SK-N-MC (cell line): ENCODE results near the gene MTHFR.

Experiments
- DNase-seq: peaks from one replicate; pipeline ENCODE4 v3.0.0-alpha.2; 2011; ENCODE audit warnings: low read depth, low spot score
- H3K27ac ChIP-seq: fragments of 200-600 bp; sonication (generic); 2 replicates; pipeline ENCODE4 v1.5.1; 2016; ENCODE audit warnings: mixed run types
- H3K36me3 ChIP-seq: fragments of 200-600 bp; sonication (generic); 2 replicates; pipeline ENCODE4 v1.6.1; 2017; ENCODE audit warnings: antibody characterized with exemption, low read length, mixed read lengths; ENCODE audit not compliant: insufficient read depth
- H3K4me3 ChIP-seq: fragments of 200-600 bp; sonication (generic); 2 replicates; pipeline ENCODE4 v1.5.1; 2016
- H3K9ac ChIP-seq: fragments of 200-600 bp; sonication (generic); 2 replicates; pipeline ENCODE4 v1.8.0; 2017; ENCODE audit warnings: mixed run types, mixed read lengths; ENCODE audit not compliant: insufficient read length
- H3K9me3 ChIP-seq: fragments of 200-600 bp; sonication (generic); 2 replicates; pipeline ENCODE4 v1.6.1; 2017; ENCODE audit warnings: low read depth, mild to moderate bottlenecking, antibody characterized with exemption, low read length, moderate library complexity, mixed read lengths
- EZH2 ChIP-seq: fragments of 200-600 bp; sonication (generic); IDR thresholded peaks from one replicate; pipeline ENCODE4 v1.6.1; 2017; ENCODE audit warnings: antibody characterized with exemption
- FOXP2 ChIP-seq: optimal IDR thresholded peaks from 2 replicates; pipeline ENCODE3; 2011; ENCODE audit warnings: mild to moderate bottlenecking, moderate library complexity; ENCODE audit not compliant: insufficient read depth; ENCODE audit errors: extremely low read length, control extremely low read depth
- POLR2AphosphoS5 ChIP-seq: IDR thresholded peaks from 2 replicates; pipeline ENCODE4 v1.6.1; 2012; ENCODE audit warnings: mild to moderate bottlenecking, low read depth, low read length, borderline replicate concordance

The MTHFR gene

DNA sequence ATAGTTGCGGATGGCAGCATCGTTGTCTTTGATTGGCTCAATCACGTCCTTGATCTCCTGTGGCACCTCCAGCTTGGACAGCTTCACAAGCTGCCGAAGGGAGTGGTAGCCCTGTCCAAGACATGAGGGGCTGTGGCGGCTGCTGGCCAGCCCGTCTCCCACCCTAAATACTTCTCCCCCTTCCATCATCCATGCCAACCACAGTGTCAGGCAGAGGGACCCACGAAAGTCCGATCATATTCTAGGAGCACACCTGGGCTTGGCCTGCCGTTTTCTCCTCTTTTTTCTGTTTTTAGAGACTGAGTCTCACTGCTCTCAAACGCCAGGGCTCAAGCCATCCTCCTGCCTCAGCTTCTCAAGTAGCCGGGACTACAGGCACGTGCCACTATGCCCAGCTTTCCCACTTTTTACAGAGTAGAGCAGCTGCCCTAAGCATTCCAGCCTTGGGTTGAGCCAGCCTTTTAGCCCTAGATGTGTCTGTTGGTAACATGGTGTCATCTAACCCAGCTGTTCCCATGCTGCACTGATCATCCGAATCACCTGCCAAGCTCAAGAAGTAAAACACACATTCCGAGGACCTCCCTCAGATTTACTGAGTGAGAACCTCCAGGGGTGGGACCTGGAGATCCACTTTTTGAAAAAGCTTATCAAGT, 10.4 kb downstream of the MTHFR start:
- TF ChIP-seq EZH2: no peak
- no peak for TF ChIP-seq POLR2AphosphoS5
- no peak for TF ChIP-seq FOXP2
- Histone ChIP-seq H3K9ac (no peak overlapping the region), H3K4me3 (no peak overlapping the region), H3K9me3 (no peaks in the 10 kb centered on the region), H3K36me3 (no peaks in the 10 kb centered on the region), H3K27ac (no peak overlapping the region)
- no peak for DNase-seq

DNA sequence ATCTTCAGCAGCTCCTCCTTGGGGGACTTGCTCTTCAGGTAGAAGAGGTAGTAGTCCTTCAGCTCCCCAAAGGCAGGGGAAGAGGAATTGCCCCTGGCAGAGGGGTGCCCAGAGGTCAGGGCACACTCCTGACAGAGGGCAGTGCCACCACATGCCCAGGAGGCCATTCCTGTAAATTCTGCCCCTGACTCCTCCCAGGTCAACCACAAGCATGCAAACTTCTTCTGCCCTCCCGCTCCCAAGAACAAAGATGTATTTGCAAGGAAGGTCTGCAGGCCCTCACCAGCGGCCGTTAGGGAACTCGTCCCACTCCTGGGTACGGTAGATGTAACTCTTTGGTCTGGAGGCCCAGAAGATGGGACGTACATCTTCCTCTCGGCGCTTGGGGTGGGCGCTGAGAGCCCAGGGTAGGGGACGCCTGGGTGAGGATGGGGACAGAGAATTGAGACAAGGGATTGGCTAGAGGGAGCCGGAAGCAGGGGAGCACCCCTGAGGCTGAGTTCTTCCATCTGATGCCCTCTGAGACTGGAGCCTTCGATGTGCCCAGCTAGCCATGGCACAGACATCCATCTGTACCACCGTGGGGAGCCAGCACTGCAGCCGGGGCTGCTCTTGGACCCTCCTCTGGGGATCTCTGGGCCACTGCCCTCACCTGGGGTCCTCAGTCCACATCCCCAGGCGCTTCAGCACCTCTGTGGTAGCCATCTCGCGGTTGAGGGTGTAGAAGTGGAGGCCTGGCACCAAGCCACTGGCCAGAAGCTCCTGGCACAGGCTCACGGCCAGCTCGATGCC, 11.1 kb downstream of the MTHFR start:
- Histone ChIP-seq H3K27ac (no peak overlapping the region), H3K4me3 (no peak overlapping the region), H3K9me3 (no peaks in the 10 kb centered on the region), H3K36me3 (no peaks in the 10 kb centered on the region), H3K9ac (no peak overlapping the region)
- no peak for DNase-seq
- TF ChIP-seq FOXP2 (no peak), POLR2AphosphoS5 (no peak), EZH2 (no peak)

DNA sequence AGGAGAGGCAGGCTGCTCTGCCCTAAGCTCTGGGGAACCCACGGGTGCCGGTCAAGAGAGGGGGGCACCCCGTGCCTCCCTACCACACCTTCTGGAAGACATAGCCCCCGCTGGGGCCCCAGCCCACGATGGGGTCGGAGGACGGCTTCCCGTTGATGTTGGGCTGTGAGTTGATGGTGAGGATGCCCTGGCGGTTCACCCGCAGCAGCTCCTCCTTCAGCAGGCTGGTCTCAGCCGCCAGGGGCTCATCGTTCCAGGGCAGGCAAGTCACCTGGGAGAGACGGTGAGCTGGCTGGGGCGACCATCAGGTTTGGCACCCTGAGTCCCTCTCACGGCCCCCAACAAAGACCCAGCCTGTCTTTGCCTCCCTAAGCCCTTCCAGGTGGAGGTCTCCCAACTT, 11.9 kb downstream of the MTHFR start:
- no peak for DNase-seq
- H3K27ac ChIP-seq: no peak overlapping the region
- no peaks in the 10 kb centered on the region for H3K9me3 ChIP-seq
- H3K36me3 ChIP-seq: no peaks in the 10 kb centered on the region
- no peak overlapping the region for H3K4me3 ChIP-seq
- no peak for TF ChIP-seq FOXP2
- H3K9ac ChIP-seq: no peak overlapping the region

DNA sequence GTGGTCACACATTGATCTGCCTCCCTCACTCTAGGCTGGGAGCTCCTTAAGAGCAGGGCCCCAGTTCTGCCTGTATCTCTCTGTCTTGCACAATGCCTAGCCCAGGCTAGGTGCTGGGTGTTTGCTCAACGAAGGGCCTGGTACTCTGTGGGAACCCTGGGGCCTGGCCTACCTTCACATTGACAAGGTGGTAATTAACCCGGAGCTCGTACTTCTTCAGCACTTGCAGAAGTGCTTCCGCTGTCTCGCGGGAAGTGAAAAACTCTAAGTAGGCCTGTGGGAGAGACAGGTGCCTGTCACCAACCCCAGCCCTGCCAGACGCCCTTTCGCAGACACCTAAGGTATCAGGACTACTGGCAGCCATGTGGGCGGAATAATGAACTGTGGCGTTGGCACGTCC, 13.7 kb downstream of the MTHFR start:
- Histone ChIP-seq H3K9me3 (no peaks in the 10 kb centered on the region), H3K9ac (no peak overlapping the region), H3K27ac (no peak overlapping the region), H3K4me3 (no peak overlapping the region), H3K36me3 (no peaks in the 10 kb centered on the region)
- TF ChIP-seq EZH2 (no peak), FOXP2 (no peak), POLR2AphosphoS5 (no peak)
- DNase-seq: no peak

DNA sequence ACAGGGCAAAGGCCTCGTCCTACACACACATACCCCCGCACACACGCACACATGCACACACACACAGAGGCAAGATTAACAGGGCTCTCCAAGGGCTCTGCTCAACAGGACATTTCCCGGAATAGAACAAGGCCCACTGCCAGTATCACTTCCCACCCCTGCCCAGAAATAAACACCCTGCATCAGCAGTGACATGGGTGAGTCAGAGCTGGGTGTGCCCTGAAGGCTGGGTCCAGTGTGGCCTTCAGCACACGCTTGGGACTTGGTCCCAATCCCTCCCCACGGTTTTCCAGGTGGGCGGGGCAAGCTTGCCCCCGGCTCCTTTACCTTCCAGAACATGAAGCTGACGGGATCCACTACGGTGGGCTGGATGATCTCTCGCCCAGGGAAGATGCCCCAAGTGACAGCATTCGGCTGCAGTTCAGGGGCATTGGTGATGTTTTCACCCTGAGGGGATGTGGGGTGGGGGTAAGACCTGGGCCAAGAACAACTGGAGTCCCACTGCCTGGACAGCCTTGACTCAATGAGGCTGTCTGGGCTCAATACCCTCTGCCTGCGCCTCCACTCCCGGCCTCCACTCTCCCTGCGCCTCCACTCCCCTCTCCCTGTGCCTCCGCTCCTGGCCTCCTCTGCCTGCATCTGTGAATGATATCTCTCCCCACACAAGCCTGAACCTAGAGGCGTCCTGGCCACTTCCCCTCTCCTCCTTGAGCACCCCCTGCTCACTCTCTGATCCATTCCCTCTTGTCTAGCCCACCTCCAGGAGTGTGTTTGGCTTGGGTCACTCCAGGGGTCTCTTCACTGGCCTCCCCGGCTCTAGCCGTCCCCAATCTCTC, 14.7 kb downstream of the MTHFR start:
- Histone ChIP-seq H3K9me3 (no peaks in the 10 kb centered on the region), H3K27ac (no peak overlapping the region), H3K4me3 (no peak overlapping the region), H3K9ac (no peak overlapping the region), H3K36me3 (no peaks in the 10 kb centered on the region)
- DNase-seq: no peak
- TF ChIP-seq FOXP2: no peak
- no peak for TF ChIP-seq EZH2
- no peak for TF ChIP-seq POLR2AphosphoS5

DNA sequence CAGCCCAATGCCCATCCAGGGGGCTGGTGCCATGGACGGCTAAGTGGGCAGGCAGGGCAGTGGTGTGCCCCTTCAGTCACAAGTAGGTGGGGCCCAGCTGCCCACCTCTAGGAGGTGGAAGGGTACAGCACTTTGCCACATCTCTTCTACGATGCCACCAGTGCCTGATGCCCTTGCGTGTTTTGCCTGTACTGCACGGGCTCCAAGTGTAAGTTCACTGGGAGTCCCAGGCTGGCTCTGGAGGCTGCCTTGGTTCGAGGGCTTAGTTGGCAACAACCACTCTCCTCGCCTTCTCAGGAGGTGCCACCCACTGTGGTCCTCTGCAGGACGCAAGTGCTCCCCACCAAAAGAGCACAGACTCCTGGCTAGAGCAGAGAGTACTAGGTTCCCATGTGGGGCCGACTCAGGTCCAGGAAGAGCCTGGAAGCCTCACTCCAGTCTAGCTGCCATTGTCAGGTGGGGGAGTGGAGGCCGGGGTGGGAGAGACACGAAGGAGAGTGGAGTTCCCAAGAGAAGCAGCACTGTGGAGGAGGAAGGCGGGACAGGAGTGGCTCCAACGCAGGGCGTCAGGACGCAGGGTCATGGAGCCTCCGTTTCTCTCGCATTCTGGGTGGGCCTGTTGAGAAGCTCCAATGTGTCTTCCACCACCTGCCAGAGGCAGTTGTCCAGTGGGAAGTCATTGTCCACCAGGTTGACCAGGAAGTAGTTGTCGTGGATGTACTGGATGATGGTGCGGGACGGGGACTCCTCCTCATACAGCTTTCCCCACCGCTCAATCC, 15.5 kb downstream of the MTHFR start:
- H3K27ac ChIP-seq: no peak overlapping the region
- H3K36me3 ChIP-seq: no peaks in the 10 kb centered on the region
- no peak overlapping the region for H3K9ac ChIP-seq
- H3K4me3 ChIP-seq: no peak overlapping the region
- no peaks in the 10 kb centered on the region for H3K9me3 ChIP-seq
- DNase-seq: no peak
- TF ChIP-seq FOXP2: no peak
- TF ChIP-seq POLR2AphosphoS5: no peak
- TF ChIP-seq EZH2: no peak

DNA sequence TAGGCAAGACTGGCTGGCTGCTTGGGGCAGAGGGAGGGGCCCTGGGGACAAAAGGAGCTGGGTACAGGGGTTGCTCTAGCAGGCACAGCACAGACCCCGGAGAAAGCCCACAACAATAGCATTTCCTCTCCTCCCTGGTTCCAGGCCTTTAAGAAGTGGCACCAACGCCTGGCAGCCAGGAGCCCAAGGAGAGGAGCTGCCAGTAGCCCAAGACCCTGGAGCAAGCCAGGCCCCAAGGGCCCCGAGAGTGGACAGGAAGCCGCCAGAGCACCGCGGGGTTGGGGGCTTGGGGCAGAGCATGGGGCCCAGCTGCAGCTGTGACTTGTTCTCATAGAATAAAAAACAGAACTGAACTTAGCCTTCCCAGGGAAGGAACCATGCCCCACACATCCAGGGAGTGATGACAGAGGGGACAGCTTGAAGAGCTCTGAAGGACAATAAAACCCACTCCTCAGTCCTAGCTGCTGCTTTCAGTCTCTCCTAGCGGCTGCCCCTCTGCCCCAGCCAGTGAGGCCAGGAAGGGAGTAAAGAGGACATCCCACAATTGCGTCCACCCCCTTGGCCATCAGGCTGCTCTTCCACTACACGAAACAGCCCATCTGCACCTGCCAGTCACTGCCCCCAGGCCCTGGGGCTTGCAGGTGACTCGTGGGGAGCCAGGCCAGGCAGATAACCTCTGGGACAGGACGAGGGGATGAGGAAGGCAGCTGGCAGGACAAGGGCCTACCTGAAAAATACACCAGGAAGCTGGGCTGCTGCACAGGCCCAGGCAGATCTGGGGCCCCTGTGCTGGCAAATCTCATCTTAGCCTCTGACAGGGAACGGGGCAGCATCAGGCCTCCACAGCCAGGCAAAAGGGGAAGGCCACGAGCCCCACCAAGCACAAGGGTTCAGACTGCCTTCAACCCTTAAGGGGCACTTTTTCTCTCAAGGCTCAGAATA, 16.4 kb downstream of the MTHFR start:
- no peak overlapping the region for H3K4me3 ChIP-seq
- H3K9me3 ChIP-seq: no peaks in the 10 kb centered on the region
- DNase-seq: no peak
- H3K27ac ChIP-seq: no peak overlapping the region
- TF ChIP-seq FOXP2 (no peak), EZH2 (no peak)
- H3K9ac ChIP-seq: no peak overlapping the region
- no peaks in the 10 kb centered on the region for H3K36me3 ChIP-seq
